ENCODE data around the gene EDC3.
"Not testable (repeated sequence)": the region's sequence is repeated elsewhere in the genome, so short reads cannot be mapped to it uniquely, and the experiment has no call there.

EDC3 gene

GRCh38 chr15:74709011-74709410, 13.2 kb upstream of the EDC3 start:
- peak in 1 of 2 experiments; percentile 29 for DNase-seq

GRCh38 chr15:74696808-74697207, 984 bp upstream of the EDC3 start:
- DNase-seq: no peak

GRCh38 chr15:74696398-74696729, 540 bp upstream of the EDC3 start:
- no peak for DNase-seq

GRCh38 chr15:74692327-74692726, 3.5 kb downstream of the EDC3 start:
- no peak for DNase-seq

- no peak for DNase-seq
These were observed 12.1 kb downstream of the EDC3 start for GRCh38 chr15:74683758-74684157.

- no peak for DNase-seq
These were observed 12.9 kb downstream of the EDC3 start for GRCh38 chr15:74682954-74683353.

- DNase-seq: no peak
These were observed 15.4 kb downstream of the EDC3 start for GRCh38 chr15:74680456-74680855.

- DNase-seq: no peak
These were observed 19.0 kb downstream of the EDC3 start for GRCh38 chr15:74676801-74677200.

GRCh38 chr15:74674161-74674560, 21.7 kb downstream of the EDC3 start:
- DNase-seq: no peak

GRCh38 chr15:74669627-74670026, 26.2 kb downstream of the EDC3 start:
- DNase-seq: no peak

GRCh38 chr15:74667975-74668374, 27.8 kb downstream of the EDC3 start:
- no peak for DNase-seq

- no peak for DNase-seq
These were observed 31.2 kb downstream of the EDC3 start for GRCh38 chr15:74664670-74665069.

- DNase-seq: peak in 1 of 2 experiments; percentile 23
These were observed 31.7 kb downstream of the EDC3 start for GRCh38 chr15:74664028-74664616.

- no peak for DNase-seq
These were observed 32.4 kb downstream of the EDC3 start for GRCh38 chr15:74663303-74664027.

GRCh38 chr15:74662064-74662860, 33.6 kb downstream of the EDC3 start:
- no peak for DNase-seq

GRCh38 chr15:74661280-74661679, 34.5 kb downstream of the EDC3 start:
- not testable (repeated sequence) for DNase-seq

GRCh38 chr15:74657846-74658245, 38.0 kb downstream of the EDC3 start:
- DNase-seq: no peak

GRCh38 chr15:74656935-74657535, 38.8 kb downstream of the EDC3 start:
- no peak for DNase-seq

GRCh38 chr15:74655424-74655823, 40.4 kb downstream of the EDC3 start:
- DNase-seq: no peak

- no peak for DNase-seq
These were observed 42.3 kb downstream of the EDC3 start for GRCh38 chr15:74653426-74654102.

- DNase-seq: no peak
These were observed 44.5 kb downstream of the EDC3 start for GRCh38 chr15:74651242-74651741.

GRCh38 chr15:74648051-74648842, 47.6 kb downstream of the EDC3 start:
- no peak for DNase-seq
